Endothelial cell of umbilical vein (primary cell): ENCODE measurements around the gene PROK1. TPM values are rescaled to one million over a fixed set of nuclear protein-coding genes. Genes with fewer than 3 reads are reported as not detected.
"Not testable (repeated sequence)": the region's sequence is repeated elsewhere in the genome, so short reads cannot be mapped to it uniquely, and the experiment has no call there.

Experiments
- BruUV-seq: library from RNA; stranded (reverse); fragments of 400-500 nt; replicated peaks from 2 replicates; lab custom pipeline; 2021; lab: Mats Ljungman, UMichigan
- CTCF ChIA-PET: fragments of 300-600, 350-600 bp; sonication (Branson Sonifier 250); formaldehyde crosslinking; loops from one replicate; lab custom pipeline; 2021; ENCODE audit warnings: antibody characterized with exemption, inconsistent platforms; lab: Charles Lee
- POLR2A ChIA-PET: fragments of 300-600, 350-600 bp; sonication (Branson Sonifier 250); formaldehyde crosslinking; loops from one replicate; lab custom pipeline; 2021; ENCODE audit warnings: antibody characterized with exemption, inconsistent platforms; lab: Charles Lee
- DNase-seq: peaks from one replicate; pipeline ENCODE4 v3.0.0-alpha.2; 2011; ENCODE audit warnings: low read depth, low spot score
- FAIRE-seq: peaks from 2 replicates; lab custom pipeline; 2011; peaks lifted over from hg19 to GRCh38; lab: Jason Lieb, UNC
- H2AFZ ChIP-seq: 2 replicates; pipeline ENCODE4 v1.6.0; 2012; ENCODE audit warnings: low read depth, low read length, control low read depth, inconsistent platforms
- H3K27ac ChIP-seq: 2 replicates; pipeline ENCODE4 v1.5.1; 2011; ENCODE audit warnings: low read depth, mild to moderate bottlenecking, control low read depth, low read length, moderate library complexity; ENCODE audit not compliant: insufficient read depth
- H3K27me3 ChIP-seq, 2 experiments: 2 replicates each; pipeline versions ENCODE4 v1.6.0 to v1.6.1; 2011; ENCODE audit warnings: low read length in 2 of 2, mixed read lengths in 1 of 2; ENCODE audit not compliant: control insufficient read depth in 2 of 2, insufficient read depth in 2 of 2
- H3K36me3 ChIP-seq, 2 experiments: 2 replicates in 1 of 2; 3 replicates in 1 of 2; pipeline ENCODE4 v1.5.1; 2011; ENCODE audit warnings: low read length in 2 of 2, mild to moderate bottlenecking in 1 of 2, moderate library complexity in 1 of 2; ENCODE audit not compliant: control insufficient read depth in 2 of 2, insufficient read depth in 2 of 2; ENCODE audit errors: extremely low read depth in 1 of 2
- H3K4me1 ChIP-seq: 3 replicates; pipeline ENCODE4 v1.5.1; 2011; ENCODE audit warnings: mild to moderate bottlenecking, low read length; ENCODE audit not compliant: control insufficient read depth, insufficient read depth; ENCODE audit errors: extremely low read depth
- H3K4me2 ChIP-seq: 2 replicates; pipeline ENCODE4 v1.6.1; 2011; ENCODE audit warnings: low read length, control low read depth, mixed read lengths; ENCODE audit not compliant: insufficient read depth
- H3K4me3 ChIP-seq, 3 experiments: fragments of 200-600 bp in 1 of 3; sonication (generic), shearing (Covaris generic) in 1 of 3; replicated peaks in 1 of 3; 2 replicates each; pipeline ENCODE4 v1.5.1; 2011 to 2016; ENCODE audit warnings: control low read depth in 3 of 3, low read length in 3 of 3, mild to moderate bottlenecking in 2 of 3, inconsistent platforms in 1 of 3, low read depth in 1 of 3, moderate library complexity in 1 of 3; ENCODE audit not compliant: insufficient read depth in 1 of 3
- H3K79me2 ChIP-seq: 2 replicates; pipeline ENCODE4 v1.6.0; 2012; ENCODE audit warnings: low read length, inconsistent platforms; ENCODE audit not compliant: control insufficient read depth, insufficient read depth
- H3K9ac ChIP-seq: replicated peaks from 2 replicates; pipeline ENCODE3; 2011; ENCODE audit warnings: low read length, control low read depth; ENCODE audit not compliant: insufficient read depth; ENCODE audit errors: extremely low read depth
- H3K9me1 ChIP-seq: replicated peaks from 3 replicates; pipeline ENCODE4 v1.6.0; 2011; ENCODE audit warnings: mild to moderate bottlenecking, low read length; ENCODE audit not compliant: control insufficient read depth, insufficient read depth; ENCODE audit errors: extremely low read depth
- H3K9me3 ChIP-seq: replicated peaks from 2 replicates; pipeline ENCODE4 v1.5.1; 2012; ENCODE audit warnings: low read length, inconsistent platforms; ENCODE audit not compliant: control insufficient read depth, insufficient read depth
- H4K20me1 ChIP-seq: replicated peaks from 2 replicates; pipeline ENCODE3; 2011; ENCODE audit warnings: mild to moderate bottlenecking, low read length; ENCODE audit not compliant: control insufficient read depth, insufficient read depth; ENCODE audit errors: extremely low read depth
- CTCF ChIP-seq, 2 donors: IDR thresholded peaks; 1 replicate in 1 of 2; 2 replicates in 1 of 2; pipeline ENCODE4 v1.5.1; 2011; ENCODE audit warnings: low read length in 2 of 2, mild to moderate bottlenecking in 2 of 2, moderate library complexity in 2 of 2, control low read depth in 1 of 2, inconsistent platforms in 1 of 2, low read depth in 1 of 2; ENCODE audit not compliant: insufficient read depth in 1 of 2; ENCODE audit errors: extremely low read depth in 1 of 2
- GATA2 ChIP-seq: IDR thresholded peaks from 2 replicates; pipeline ENCODE4 v1.7.0; 2011; ENCODE audit warnings: low read depth, mild to moderate bottlenecking, moderate library complexity, mixed read lengths, low read length; ENCODE audit not compliant: insufficient read length, insufficient read depth
- JUN ChIP-seq: IDR thresholded peaks from 2 replicates; pipeline ENCODE4 v1.6.1; 2011; ENCODE audit warnings: borderline replicate concordance, low read depth; ENCODE audit not compliant: insufficient read length, insufficient read depth
- MYC ChIP-seq: IDR thresholded peaks from one replicate; pipeline ENCODE4 v1.6.1; 2011; ENCODE audit warnings: mild to moderate bottlenecking, low read depth, low read length
- POLR2A ChIP-seq: IDR thresholded peaks from 2 replicates; pipeline ENCODE4 v1.6.1; 2012; ENCODE audit warnings: low read depth, mild to moderate bottlenecking, control low read depth, low read length
- dilution Hi-C: fragments of 300-500 bp; cut with MboI; formaldehyde crosslinking; loops from one replicate; pipeline ENCODE4 v1.15.0; 2019; ENCODE audit warnings: low sequenced_read_pairs; ENCODE audit not compliant: extremely low pct_ligation_motif_present
- intact Hi-C: fragments of 100-400 bp; cut with micrococcal nuclease; formaldehyde crosslinking; loops from one replicate; pipeline ENCODE4 v1.10.0; 2022
- polyA plus RNA-seq, 4 experiments: library from polyadenylated mRNA; depleted of rRNA in 3 of 4; stranded (reverse) in 3 of 4; unstranded in 1 of 4; fragments of >200 nt; gene quantifications; 2 replicates each; pipeline versions ENCODE4 v1.2.1 to v1.2.3, GENCODE V29; 2011 to 2012; ENCODE audit warnings: missing spikeins in 1 of 4
- total RNA-seq: library from RNA; stranded (reverse); gene quantifications from 2 replicates; pipeline ENCODE4 v1.2.3, GENCODE V29; 2021

PROK1 gene
- total and polyA plus RNA-seq, 2 donors (not counting 3 experiments of a cell fraction or from before 2014, with no cell fraction given), result not detected

DNA sequence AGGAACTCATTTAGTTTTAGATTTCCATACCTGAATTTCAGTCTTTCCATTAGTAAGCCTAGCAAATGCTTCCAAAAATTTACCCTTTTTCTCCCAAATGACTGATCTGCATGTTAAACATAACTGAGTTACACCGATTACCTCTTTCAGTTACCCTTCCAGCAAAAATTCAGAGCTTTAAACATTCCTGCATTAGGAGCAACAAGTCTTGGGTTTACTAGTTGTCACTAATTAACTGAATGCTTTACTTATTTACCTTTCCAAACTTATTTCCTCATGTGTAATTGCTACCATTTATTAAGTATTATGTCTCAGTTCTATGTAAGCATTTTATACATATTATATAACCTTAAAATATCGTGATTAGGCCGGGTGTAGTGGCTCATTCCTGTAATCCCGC, 46.5 kb upstream of the PROK1 start:
- H3K36me3 ChIP-seq, result peaks cover 15 to 20% of the 10 kb centered on the region in 2 experiments
- no peaks in the 10 kb centered on the region for H4K20me1 ChIP-seq
- H3K9me1 ChIP-seq, result no peaks in the 10 kb centered on the region
- dilution Hi-C loops, result no loop called here
- intact Hi-C loops, result no loop called here
- H3K79me2 ChIP-seq, result peaks cover 19% of the 10 kb centered on the region
- TF ChIP-seq POLR2A (no peak), CTCF (IDR thresholded peaks at IDR 0.05; ENCODE audit: extremely low read depth in 1 of 2, insufficient read depth in 1 of 2, low read depth in 1 of 2, low read length in 2 of 2) (no peak), JUN (no peak), MYC (no peak), GATA2 (no peak)
- BruUV-seq, result no TSS peak
- DNase-seq, result no peak
- no peak overlapping the region for H3K27ac ChIP-seq
- H3K27me3 ChIP-seq, result no peaks in the 10 kb centered on the region
- H3K9me3 ChIP-seq, result no peaks in the 10 kb centered on the region
- ChIA-PET POLR2A (no interaction called here), CTCF (no interaction called here)
- no peak overlapping the region for H3K9ac ChIP-seq
- H3K4me2 ChIP-seq, result no peak overlapping the region
- FAIRE-seq, result no peak
- H2AFZ ChIP-seq, result no peak overlapping the region
- peaks cover 9% of the 10 kb centered on the region for H3K4me1 ChIP-seq
- H3K4me3 ChIP-seq, result no peak overlapping the region

GRCh38 chr1:110406407-110406806, 44.5 kb upstream of the PROK1 start:
- H3K27me3 ChIP-seq, POLR2A ChIA-PET, FAIRE-seq, BruUV-seq, dilution Hi-C loops, H3K9me3 ChIP-seq, DNase-seq, H2AFZ ChIP-seq, H3K9me1 ChIP-seq, intact Hi-C loops, H3K4me1 ChIP-seq, H4K20me1 ChIP-seq: not testable (repeated sequence)
- CTCF ChIA-PET, result interaction anchor here (1.4 kb wide), 2 partner anchors 54 to 199 kb away, joined by 4 read pairs; no protein-coding TSS in a partner anchor
- Histone ChIP-seq H3K4me3 (peak overlapping the region; percentile 94 to 100 (median 95)), H3K4me2 (peak overlapping the region; percentile 92), H3K27ac (peak overlapping the region; percentile 69), H3K9ac (peak overlapping the region; percentile 95), H3K36me3 (peaks cover 15 to 19% of the 10 kb centered on the region in 2 experiments), H3K79me2 (peaks cover 19% of the 10 kb centered on the region)
